ENCODE results near the gene GTF2IRD1.
"Not testable (repeated sequence)": the region's sequence is repeated elsewhere in the genome, so short reads cannot be mapped to it uniquely, and the experiment has no call there.

The GTF2IRD1 gene

DNA sequence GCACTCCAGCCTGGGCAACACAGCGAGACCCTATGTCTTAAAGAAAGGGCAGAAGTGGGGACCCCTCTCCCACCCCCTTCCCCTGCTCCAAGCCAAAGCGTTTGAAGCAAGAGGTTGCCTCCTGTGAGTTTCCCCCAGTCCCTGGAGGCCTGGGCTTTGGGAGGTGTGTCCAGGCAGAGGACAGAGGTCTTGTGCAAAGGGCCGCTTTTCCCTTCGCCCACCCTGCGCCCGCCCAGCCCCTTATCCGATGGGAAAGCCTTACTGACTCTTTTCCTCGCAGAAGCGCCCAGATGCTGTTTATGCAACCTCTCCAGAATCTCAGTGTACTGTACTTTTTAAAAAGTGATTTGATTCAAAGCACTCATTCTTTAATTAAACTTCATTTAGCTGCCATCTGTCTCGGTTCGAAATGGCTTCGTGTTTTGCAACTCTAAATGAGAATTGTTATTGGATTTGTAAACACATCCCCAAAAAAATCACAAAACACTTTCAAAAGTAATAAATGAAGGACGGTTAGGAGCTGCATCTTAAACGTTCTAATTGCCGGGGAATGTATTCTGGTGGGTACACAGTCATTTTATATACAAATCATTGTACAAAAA is 153.3 kb downstream of the GTF2IRD1 start:
- no peak for DNase-seq

DNA sequence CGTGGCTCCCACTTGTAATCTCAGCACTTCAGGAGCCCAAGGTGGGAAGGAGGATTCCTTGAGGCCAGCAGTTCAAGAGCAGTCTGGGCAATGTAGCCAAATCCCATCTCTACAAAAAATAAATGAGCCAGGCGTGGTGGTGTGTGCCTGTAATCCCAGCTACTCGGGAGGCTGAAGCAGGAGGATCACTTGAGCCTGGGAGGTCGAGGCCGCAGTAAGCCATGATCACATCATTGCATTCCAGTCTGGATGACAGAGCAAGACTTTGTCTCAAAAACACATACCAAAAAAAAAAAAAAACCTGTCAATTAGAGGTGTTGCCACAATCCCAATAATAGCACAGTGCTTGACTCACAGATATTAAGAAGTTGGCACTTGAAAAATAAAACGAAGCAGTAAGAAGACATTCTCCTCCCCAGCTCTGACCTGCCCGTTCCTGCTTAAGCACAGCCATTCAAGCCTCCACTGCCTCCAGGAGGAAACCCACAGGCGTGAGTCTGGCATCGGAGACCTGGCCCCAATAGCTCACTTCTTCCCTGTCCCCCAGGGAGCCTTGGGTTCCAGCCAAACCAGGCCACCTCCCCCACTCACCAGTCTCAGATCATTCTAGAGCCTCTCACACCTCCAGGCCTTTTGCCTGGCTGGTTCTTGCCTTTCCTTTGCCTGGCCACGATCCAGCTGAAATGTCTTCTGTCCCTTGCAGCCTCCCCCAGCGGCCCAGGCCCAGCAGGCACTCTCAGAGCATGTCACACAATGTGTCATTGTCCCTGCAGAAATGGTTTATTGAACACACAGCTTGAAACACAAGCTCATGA is 158.5 kb downstream of the GTF2IRD1 start:
- no peak for DNase-seq

GRCh38 chr7:74615933-74616780 is 162.5 kb downstream of the GTF2IRD1 start:
- no peak for DNase-seq

GRCh38 chr7:74617180-74617744 is 163.6 kb downstream of the GTF2IRD1 start:
- DNase-seq: peak; percentile 61 to 86

DNA sequence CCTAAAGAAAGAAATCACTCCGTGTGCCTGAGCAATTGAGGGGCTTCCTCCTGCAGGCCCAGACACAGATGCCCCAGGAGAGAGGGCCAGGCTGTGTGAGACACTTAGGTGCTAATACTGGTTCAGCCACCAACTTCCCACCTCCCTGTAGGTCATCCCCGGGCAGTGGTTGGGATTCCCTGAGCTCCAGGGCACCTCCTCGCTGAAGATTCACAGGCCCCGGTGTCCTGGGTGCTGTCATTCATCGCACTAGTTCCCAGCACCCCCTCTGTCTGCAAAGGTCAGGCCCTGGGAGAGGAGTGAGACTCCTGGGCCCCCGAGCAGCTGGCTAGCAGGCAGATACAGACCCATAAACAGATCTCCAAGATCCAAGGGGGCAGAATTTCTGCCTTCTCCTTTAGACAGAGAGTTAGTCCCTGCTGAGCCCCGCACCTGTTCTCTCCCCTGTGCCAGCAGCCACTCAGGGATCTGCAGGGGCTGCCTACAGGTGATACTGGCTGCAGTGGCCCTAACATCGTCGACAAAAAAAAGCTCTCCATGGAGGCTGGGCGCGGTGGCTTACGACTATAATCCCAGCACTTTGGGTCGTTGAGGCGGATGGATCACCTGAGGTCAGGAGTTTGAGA is 165.6 kb downstream of the GTF2IRD1 start:
- DNase-seq: no peak

GRCh38 chr7:74622228-74622749 is 168.6 kb downstream of the GTF2IRD1 start:
- DNase-seq: no peak

DNA sequence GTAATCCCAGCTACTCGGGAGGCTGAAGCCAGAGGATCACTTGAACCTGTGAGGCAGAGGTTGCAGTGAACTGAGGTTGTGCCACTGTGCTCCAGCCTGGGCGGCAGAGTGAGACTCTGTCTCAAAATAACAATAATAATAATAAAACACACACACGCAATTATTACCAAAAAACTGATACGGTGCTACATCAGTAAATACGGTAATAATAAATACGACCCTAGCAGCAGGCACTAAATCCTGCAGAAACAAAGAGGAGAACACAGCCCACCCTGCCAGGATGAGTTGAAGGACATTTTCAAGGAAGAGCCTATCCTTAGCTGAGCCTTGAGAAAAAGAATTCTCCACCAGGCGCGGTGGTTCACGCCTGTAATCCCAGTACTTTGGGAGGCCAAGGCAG is 169.4 kb downstream of the GTF2IRD1 start:
- no peak for DNase-seq

GRCh38 chr7:74625446-74625845 is 171.7 kb downstream of the GTF2IRD1 start:
- DNase-seq: peak; percentile 82 to 94

- no peak for DNase-seq
These were observed 174.1 kb downstream of the GTF2IRD1 start for GRCh38 chr7:74627661-74628411.

DNA sequence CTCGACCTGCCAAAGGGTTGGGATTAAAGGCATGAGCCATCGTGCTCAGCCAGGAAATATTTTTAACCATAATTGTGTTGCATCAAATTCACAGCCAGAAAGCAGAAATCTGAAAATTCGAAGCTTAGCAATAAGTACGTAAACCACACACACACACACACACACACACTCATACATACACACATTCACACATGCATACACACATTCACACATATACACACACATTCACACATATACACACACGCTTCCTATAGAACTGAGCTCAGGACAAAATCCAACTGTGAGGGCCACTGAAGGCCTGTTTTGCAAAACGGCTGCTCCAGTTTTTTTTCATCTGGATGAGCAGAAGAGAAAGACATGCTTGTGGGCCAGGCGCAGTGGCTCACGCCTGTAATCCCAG is 178.8 kb downstream of the GTF2IRD1 start:
- DNase-seq: no peak

- DNase-seq: no peak
These were observed 179.8 kb downstream of the GTF2IRD1 start for GRCh38 chr7:74633451-74633921.

GRCh38 chr7:74637745-74638144 is 184.0 kb downstream of the GTF2IRD1 start:
- DNase-seq: no peak

GRCh38 chr7:74650055-74650454 is 196.3 kb downstream of the GTF2IRD1 start:
- peak; percentile 74 to 83 for DNase-seq

- DNase-seq: not testable (repeated sequence)
These were observed 196.9 kb downstream of the GTF2IRD1 start for GRCh38 chr7:74650493-74651132.

- DNase-seq: not testable (repeated sequence)
These were observed 197.4 kb downstream of the GTF2IRD1 start for GRCh38 chr7:74651133-74651504.

All from inflammatory macrophage treated with lipopolysaccharide for 1 hour (primary cell).